ENCODE data around the gene RASSF7. TPM values are rescaled to one million over a fixed set of nuclear protein-coding genes. Genes with fewer than 3 reads are reported as not detected.

The RASSF7 gene
- polyA plus RNA-seq, 2 of the 4 experiments (the other 2 are of a cell fraction) = 18.4 to 30.7 TPM

DNA sequence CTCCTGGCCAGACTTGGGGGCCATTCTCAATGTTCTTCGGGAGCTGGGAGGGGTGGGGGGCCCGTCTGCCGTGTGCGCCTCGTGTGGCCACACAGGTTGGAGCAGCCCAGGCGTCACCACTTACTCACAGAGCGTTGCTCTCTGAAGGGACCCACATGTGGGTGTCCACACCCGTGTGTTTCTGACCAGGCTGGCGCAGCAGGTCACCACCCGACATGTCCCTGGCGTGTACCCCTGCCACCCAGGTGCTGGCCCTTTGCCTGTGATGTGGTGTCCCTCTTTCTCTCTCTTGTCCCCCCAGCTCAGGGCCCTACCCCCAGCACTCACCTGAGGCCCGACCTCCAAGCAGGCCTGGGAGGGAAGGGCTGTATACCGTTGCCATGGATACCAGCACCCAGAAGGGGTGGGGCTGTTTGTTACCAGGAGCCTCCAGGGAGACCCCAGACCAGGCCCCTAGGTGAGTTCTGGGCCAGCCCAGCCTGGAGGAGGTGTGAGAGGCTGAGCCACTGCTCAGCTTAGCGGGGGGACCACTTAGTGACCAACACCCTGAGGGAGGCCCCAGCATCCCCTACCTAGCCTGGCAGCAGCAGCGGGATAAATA is 1.6 kb upstream of the RASSF7 start (continued):
- TF ChIP-seq, protein P1, sequence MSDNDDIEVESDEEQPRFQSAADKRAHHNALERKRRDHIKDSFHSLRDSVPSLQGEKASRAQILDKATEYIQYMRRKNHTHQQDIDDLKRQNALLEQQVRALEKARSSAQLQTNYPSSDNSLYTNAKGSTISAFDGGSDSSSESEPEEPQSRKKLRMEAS (IDR thresholded peaks at IDR 0.05) = no peak
- TF ChIP-seq, protein P2, sequence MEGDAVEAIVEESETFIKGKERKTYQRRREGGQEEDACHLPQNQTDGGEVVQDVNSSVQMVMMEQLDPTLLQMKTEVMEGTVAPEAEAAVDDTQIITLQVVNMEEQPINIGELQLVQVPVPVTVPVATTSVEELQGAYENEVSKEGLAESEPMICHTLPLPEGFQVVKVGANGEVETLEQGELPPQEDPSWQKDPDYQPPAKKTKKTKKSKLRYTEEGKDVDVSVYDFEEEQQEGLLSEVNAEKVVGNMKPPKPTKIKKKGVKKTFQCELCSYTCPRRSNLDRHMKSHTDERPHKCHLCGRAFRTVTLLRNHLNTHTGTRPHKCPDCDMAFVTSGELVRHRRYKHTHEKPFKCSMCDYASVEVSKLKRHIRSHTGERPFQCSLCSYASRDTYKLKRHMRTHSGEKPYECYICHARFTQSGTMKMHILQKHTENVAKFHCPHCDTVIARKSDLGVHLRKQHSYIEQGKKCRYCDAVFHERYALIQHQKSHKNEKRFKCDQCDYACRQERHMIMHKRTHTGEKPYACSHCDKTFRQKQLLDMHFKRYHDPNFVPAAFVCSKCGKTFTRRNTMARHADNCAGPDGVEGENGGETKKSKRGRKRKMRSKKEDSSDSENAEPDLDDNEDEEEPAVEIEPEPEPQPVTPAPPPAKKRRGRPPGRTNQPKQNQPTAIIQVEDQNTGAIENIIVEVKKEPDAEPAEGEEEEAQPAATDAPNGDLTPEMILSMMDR (IDR thresholded peaks at IDR 0.05) = no peak
- no peak for TF ChIP-seq POLR2AphosphoS2 (conservative IDR thresholded peaks at IDR 0.05; ENCODE audit: low read length)

DNA sequence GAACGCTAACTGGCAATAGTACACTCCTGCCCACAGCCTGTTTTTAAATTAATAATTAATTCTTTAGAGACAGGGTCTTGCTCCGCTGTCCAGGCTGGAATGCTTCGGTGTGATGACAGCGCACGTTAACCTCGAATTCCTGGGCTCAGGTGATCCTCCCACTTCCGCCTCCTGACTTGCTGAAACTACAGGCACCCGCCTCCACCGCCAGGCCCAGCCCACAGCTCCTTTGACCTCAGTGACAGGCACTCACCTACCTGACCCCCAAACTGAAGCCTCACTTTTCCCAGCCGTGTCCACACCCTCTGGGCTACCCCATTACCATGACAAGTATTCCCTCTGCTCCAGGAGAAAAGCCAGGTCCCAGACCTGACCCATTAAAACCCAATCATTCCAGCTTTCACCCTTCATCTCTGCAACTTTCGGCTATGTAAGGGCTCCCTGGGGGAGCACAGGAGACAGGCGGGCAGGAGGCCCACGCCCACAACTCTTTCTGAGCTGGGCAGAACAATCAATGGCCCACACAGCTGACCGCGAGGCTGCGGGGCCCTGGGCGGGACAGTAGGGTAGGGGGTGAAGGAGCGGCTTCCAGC is 962 bp upstream of the RASSF7 start:
- TF ChIP-seq TFCP2L1 (CRISPR knock-in tag; IDR thresholded peaks at IDR 0.05) = no peak
- TF ChIP-seq, protein P3, sequence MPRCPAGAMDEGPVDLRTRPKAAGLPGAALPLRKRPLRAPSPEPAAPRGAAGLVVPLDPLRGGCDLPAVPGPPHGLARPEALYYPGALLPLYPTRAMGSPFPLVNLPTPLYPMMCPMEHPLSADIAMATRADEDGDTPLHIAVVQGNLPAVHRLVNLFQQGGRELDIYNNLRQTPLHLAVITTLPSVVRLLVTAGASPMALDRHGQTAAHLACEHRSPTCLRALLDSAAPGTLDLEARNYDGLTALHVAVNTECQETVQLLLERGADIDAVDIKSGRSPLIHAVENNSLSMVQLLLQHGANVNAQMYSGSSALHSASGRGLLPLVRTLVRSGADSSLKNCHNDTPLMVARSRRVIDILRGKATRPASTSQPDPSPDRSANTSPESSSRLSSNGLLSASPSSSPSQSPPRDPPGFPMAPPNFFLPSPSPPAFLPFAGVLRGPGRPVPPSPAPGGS (IDR thresholded peaks at IDR 0.05) = no peak
- no peak for TF ChIP-seq RFX5 (IDR thresholded peaks at IDR 0.05)
- TF ChIP-seq, protein P4, sequence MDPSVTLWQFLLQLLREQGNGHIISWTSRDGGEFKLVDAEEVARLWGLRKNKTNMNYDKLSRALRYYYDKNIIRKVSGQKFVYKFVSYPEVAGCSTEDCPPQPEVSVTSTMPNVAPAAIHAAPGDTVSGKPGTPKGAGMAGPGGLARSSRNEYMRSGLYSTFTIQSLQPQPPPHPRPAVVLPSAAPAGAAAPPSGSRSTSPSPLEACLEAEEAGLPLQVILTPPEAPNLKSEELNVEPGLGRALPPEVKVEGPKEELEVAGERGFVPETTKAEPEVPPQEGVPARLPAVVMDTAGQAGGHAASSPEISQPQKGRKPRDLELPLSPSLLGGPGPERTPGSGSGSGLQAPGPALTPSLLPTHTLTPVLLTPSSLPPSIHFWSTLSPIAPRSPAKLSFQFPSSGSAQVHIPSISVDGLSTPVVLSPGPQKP (IDR thresholded peaks at IDR 0.05; ENCODE audit: low read depth, low read length) = no peak
- no peak for TF ChIP-seq CBX8 (IDR thresholded peaks at IDR 0.05)
- TF ChIP-seq, protein P1 (IDR thresholded peaks at IDR 0.05) = no peak
- no peak for TF ChIP-seq RARB (CRISPR knock-in tag; IDR thresholded peaks at IDR 0.05)
- TF ChIP-seq, protein P5, sequence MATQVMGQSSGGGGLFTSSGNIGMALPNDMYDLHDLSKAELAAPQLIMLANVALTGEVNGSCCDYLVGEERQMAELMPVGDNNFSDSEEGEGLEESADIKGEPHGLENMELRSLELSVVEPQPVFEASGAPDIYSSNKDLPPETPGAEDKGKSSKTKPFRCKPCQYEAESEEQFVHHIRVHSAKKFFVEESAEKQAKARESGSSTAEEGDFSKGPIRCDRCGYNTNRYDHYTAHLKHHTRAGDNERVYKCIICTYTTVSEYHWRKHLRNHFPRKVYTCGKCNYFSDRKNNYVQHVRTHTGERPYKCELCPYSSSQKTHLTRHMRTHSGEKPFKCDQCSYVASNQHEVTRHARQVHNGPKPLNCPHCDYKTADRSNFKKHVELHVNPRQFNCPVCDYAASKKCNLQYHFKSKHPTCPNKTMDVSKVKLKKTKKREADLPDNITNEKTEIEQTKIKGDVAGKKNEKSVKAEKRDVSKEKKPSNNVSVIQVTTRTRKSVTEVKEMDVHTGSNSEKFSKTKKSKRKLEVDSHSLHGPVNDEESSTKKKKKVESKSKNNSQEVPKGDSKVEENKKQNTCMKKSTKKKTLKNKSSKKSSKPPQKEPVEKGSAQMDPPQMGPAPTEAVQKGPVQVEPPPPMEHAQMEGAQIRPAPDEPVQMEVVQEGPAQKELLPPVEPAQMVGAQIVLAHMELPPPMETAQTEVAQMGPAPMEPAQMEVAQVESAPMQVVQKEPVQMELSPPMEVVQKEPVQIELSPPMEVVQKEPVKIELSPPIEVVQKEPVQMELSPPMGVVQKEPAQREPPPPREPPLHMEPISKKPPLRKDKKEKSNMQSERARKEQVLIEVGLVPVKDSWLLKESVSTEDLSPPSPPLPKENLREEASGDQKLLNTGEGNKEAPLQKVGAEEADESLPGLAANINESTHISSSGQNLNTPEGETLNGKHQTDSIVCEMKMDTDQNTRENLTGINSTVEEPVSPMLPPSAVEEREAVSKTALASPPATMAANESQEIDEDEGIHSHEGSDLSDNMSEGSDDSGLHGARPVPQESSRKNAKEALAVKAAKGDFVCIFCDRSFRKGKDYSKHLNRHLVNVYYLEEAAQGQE (IDR thresholded peaks at IDR 0.05) = no peak
- no peak for TF ChIP-seq ZSCAN20 (CRISPR knock-in tag; IDR thresholded peaks at IDR 0.05)
- no peak for TF ChIP-seq EHMT2 (IDR thresholded peaks at IDR 0.05; ENCODE audit: low read depth)
- TF ChIP-seq EP300 (IDR thresholded peaks at IDR 0.05) = no peak
- TF ChIP-seq RAD21 (conservative IDR thresholded peaks at IDR 0.05 in 1 of 2, IDR thresholded peaks at IDR 0.05 in 1 of 2) = no peak
- TF ChIP-seq, protein P6, sequence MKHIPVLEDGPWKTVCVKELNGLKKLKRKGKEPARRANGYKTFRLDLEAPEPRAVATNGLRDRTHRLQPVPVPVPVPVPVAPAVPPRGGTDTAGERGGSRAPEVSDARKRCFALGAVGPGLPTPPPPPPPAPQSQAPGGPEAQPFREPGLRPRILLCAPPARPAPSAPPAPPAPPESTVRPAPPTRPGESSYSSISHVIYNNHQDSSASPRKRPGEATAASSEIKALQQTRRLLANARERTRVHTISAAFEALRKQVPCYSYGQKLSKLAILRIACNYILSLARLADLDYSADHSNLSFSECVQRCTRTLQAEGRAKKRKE (CRISPR knock-in tag; IDR thresholded peaks at IDR 0.05; ENCODE audit: low read depth) = no peak
- TF ChIP-seq KDM5A (IDR thresholded peaks at IDR 0.05) = no peak
- 66% methylated on average over 18 of the region's 18 CpGs for WGBS (ENCODE audit: missing lambda C conversion rate)
- H3K4me1 ChIP-seq = peaks cover 27% of the 10 kb centered on the region
- H3K4me3 ChIP-seq = peak overlapping the region; percentile 86
- peak overlapping the region; percentile 86 for H3K4me2 ChIP-seq
- FAIRE-seq (no peak), DNase-seq (ENCODE audit: low read depth in 1 of 2, low spot score in 1 of 2) (no peak), ATAC-seq (no peak; a peak in 1 of 6 replicates)
- H3K27ac ChIP-seq = peak overlapping the region; percentile 87 to 94
- POLR2A ChIA-PET = interaction anchor here (1.2 kb wide), 1 partner anchor 16 kb away, joined by 5 read pairs; no protein-coding TSS in a partner anchor
- CTCF ChIA-PET = interaction anchor here (1.1 to 1.3 kb wide), 2 partner anchors 15 to 42 kb away, joined by 3 read pairs; no protein-coding TSS in a partner anchor
- no peaks in the 10 kb centered on the region for H3K9me3 ChIP-seq
